T1000 (cell line): ENCODE data around the gene RNF141.
A peak's percentile ranks its signal among the peaks of the same experiment; 100 is the strongest.

Source experiments
- DNase-seq: peaks from one replicate; lab custom pipeline; 2025; ENCODE audit warnings: mixed read lengths; lab: John Stamatoyannopoulos, UW

The RNF141 gene

DNA sequence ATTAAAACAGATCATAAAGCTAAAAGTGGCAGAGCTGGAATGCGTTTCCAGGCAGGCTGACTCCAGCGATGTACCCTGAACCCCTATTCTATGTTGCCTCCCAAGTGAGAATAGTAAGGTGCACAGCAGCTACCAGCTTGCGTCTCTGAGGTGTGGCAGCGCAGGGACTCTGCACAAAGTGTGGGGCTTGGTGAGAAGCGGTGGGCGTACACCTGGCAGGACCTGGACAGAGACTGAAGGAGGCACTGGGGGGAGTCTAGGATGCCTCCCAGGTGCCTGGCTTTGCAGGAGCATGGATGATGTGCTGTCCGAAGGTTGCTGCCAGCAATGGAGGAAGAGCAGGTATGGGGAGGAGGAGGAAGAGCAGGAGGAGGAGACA, 43.0 kb downstream of the RNF141 start:
- DNase-seq: no peak

DNA sequence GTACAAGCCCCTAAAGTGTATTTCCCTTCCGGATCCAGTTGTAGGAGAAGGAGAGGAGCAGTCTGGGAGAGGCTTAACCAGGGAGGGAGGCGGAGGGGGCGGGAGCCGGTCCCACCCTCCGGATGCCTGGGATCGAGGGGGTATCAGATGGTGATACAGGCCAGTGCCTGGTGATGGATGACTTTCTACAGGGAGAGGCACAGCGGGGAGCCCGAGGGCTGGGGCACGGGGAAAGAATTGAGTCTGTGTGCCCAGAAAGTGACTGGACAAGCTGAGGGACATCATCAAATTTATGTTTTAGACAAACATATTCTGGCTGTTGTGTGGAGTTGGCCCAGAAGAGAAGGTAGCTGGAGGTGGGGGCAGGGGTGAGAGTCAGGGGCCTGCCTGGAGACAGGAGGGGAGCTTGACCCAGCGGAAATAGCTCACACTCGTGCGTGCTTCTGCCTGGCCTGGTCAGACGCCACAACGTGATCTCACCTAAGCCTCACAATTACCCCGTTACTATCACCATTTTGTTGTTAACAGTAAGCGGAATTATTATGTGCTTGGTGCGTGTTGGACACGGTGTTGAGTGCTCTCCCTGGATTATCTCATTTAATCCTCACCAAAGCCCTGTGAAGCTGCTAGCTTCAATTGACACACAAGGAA, 43.5 kb downstream of the RNF141 start:
- DNase-seq: no peak

- no peak for DNase-seq
Observed at GRCh38 chr11:10496296-10496936, 44.6 kb downstream of the RNF141 start.

GRCh38 chr11:10495464-10495786, 45.6 kb downstream of the RNF141 start:
- DNase-seq: no peak

- no peak for DNase-seq
Observed at GRCh38 chr11:10494636-10495463, 46.1 kb downstream of the RNF141 start.

DNA sequence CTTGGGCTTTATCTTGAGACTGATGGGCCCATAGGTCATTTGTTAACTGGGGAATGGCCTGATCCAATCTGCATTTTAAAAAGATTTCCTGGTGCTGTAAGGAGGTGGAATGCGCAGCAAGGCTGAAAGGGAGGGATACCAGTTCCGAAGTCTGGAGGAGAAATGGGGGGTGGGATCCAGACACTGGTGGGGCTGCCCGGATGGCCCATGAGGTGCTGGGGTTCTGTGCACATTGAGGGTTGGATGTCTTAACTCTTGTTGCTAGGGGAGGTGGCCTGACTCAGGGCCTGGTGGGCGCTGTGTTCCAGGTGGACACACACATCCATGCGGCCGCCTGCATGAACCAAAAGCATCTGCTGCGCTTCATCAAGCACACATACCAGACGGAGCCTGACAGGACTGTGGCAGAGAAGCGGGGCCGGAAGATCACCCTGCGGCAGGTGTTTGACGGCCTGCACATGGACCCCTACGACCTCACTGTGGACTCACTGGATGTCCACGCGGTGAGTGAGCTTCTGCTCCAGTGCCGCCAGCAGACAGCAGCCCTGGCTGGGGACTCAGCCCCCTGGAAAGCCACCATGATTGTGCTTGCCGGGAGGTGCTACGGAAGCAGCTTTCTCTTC, 47.8 kb downstream of the RNF141 start:
- DNase-seq: no peak

DNA sequence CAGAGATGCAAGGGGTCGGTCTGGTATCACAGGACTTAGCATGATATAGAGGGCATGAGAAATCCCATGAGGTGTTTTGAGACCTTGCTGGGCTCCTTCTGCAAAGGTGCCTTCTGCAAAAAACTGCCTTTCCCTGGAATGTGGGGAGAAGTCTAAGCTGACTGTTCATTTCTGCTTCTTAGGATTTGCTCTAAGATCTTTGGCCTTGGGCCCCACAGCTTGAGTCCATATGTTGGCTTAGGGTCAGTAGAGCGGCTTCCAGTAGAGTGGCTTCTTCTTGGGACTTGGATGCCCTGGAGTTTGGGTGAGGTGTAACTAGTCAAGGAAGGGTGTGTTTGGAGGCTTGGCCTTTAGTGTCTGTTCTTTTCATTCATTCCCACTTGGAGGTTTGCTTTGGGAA, 48.9 kb downstream of the RNF141 start:
- DNase-seq: no peak

- DNase-seq: peak; percentile 67
Observed at GRCh38 chr11:10490398-10491241, 50.4 kb downstream of the RNF141 start.

DNA sequence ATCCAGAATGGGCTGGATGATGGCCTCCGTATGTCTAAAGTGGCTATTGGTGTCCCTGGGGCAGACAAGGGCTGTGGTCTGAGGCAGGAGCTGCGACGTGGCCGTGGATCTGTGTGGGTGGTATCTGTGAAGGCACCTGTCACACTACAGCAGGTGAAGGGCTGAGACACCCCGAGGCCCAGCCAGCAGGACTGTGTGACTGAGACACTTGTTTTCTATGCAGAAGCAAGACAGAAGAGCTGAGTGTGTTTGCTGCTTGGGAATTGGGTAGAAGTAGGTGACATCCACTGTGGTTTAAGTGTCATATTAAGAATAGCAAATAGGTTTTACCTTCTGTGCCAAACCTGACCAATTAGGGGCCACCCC, 51.0 kb downstream of the RNF141 start:
- DNase-seq: no peak

DNA sequence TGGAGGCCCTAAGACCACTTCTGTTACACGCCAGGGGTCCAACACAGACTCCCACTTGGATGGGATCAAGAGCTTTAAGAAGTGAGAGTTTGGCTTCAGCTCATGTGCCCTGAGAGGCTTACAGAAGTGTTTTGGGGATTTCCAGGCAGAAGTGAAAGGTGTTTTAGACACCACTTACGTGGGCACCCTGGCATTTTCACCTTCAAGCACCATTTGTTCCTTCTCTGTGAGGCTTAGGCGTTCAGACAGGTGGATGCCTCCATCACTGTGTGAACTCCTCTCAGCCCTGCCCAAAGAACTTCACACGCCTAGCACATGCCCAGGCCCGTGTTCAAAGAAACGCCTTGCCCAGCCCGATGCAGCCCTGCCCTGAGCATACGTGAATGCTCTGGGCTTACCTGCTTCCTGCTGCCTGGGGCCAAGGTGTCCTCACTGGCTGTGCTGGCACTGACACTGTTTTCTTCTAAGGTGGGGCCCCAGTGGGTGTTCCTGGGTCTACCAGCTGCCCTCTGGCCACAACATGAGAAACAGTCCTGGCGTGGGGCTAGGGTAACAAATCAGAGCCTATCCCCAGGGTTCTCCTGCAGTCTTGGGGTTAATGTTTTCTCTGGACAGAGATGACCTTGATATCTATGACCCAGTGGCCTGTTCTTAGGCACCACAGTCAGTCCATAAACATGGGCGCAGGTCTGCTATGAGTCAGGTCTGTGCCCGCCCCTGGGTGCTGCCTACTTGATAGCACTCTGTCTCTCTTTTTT, 51.9 kb downstream of the RNF141 start:
- no peak for DNase-seq

GRCh38 chr11:10488121-10488933, 52.7 kb downstream of the RNF141 start:
- no peak for DNase-seq

- no peak for DNase-seq
Observed at GRCh38 chr11:10487002-10487647, 53.9 kb downstream of the RNF141 start.

DNA sequence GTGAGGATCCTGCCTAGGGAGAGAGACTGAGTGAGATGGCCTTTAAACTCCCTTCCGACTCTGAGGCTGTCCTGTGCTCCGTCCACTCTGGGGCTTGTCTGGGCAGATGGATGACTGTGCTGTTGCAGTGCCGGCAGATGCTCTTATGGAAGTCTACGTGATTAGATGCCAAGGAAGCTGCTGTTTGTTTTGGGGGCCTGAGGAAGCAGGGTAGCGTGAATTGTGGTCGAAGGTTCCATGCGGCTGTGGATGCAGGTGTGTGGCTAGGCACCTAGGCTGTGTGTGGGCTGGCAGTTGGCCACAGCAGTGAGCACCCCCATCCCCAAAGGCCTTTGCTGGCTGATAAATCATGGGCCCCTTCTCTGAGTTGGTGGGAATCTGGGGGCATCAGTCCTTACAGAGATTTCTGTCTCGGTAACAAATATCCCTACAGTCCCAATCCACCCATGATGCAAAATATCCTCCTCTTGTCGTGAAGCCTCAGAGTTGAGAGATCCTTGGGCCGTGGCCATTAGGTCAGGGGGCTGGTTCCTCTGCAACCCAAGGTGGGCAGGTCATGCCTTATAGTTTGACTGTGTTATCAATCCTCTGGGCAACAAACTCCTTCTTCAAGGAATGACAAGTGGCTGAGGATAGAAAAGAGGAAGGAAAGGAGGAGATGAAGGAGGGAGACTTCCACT, 54.7 kb downstream of the RNF141 start:
- no peak for DNase-seq

GRCh38 chr11:10485646-10486045, 55.3 kb downstream of the RNF141 start:
- DNase-seq: no peak

DNA sequence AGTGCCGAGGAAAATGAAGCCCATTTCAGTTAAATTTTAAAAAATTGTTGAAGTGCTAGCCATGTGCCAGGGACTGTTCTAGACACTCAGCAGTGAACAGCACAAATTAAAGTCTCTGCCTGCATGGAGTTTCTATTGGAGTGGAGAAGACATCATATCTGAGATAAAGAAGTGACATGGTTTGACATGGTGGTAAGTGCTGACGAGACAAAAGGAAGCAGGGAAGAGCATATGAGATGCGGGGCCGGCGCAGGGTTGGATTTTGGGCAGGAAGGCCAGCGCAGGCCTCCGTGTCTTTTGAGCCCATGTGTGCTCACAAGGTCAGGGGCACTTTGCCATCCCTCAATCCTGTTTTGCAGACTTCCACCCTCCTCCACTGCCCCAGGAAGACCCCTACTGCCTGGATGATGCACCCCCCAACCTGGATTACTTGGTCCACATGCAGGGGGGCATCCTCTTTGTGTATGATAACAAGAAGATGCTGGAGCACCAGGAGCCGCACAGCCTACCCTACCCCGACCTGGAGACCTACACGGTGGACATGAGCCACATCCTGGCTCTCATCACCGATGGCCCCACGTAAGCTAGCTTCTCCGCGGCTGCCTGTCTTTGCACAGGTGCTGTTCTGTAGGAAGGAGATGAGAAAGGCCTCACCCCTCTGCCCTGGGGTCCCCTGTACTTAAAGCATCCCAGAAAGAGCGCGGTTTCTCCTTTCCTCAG, 56.4 kb downstream of the RNF141 start:
- no peak for DNase-seq

GRCh38 chr11:10483584-10483983, 57.4 kb downstream of the RNF141 start:
- DNase-seq: no peak

DNA sequence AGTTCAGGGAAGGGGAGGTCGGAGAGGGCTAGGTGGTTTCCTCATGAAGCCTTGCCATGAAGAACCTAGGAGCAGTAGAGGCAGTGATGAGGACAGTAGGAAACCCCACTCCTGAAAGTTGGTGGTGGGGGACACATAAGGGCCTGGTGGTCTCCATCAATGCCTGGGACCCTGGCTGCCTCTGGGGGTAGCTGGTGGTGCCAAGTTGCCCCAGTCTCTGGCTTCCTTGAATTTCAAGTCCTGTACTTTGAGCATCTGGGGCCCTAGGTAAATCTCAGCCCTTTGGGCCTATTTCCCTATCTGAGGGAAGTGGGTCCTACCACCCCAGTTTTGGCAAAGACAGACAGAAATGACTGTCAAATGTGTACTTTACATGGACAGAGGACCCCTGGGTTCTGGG, 57.8 kb downstream of the RNF141 start:
- no peak for DNase-seq

- no peak for DNase-seq
Observed at GRCh38 chr11:10481560-10482349, 59.2 kb downstream of the RNF141 start.
